Activated CD4-positive, alpha-beta memory T cell treated with anti-CD3 and anti-CD28 coated beads, Interleukin-2, amount 10 ng/mL, durations not matched to agents 7 days and 5 days (primary cell): ENCODE data around the gene ZNF592. TPM values are rescaled to one million over a fixed set of nuclear protein-coding genes. Genes with fewer than 3 reads are reported as not detected.

Experiments
- CTCF ChIA-PET: fragments of 350-600 bp; sonication (Branson Sonifier 250); formaldehyde crosslinking; loops from one replicate; lab custom pipeline; 2021; ENCODE audit warnings: antibody characterized with exemption, inconsistent platforms; lab: Charles Lee
- POLR2A ChIA-PET: fragments of 350-600 bp; sonication (Branson Sonifier 250); formaldehyde crosslinking; loops from one replicate; lab custom pipeline; 2021; ENCODE audit warnings: antibody characterized with exemption; lab: Charles Lee
- DNase-seq: peaks from one replicate; pipeline ENCODE4 v3.0.0-alpha.2; 2020
- H3K27ac Mint-ChIP-seq: one replicate; pipeline ENCODE4 v1.8.0; 2021; ENCODE audit warnings: mild to moderate bottlenecking, mixed read lengths
- H3K27me3 Mint-ChIP-seq: one replicate; pipeline ENCODE4 v1.8.0; 2021; ENCODE audit warnings: mixed read lengths
- H3K36me3 Mint-ChIP-seq: one replicate; pipeline ENCODE4 v1.8.0; 2021; ENCODE audit warnings: low read depth, mixed read lengths
- H3K4me1 Mint-ChIP-seq: one replicate; pipeline ENCODE4 v1.8.0; 2021; ENCODE audit warnings: mixed read lengths
- H3K4me3 Mint-ChIP-seq: one replicate; pipeline ENCODE4 v1.8.0; 2021; ENCODE audit warnings: mild to moderate bottlenecking, mixed read lengths
- H3K9me3 Mint-ChIP-seq: one replicate; pipeline ENCODE4 v1.8.0; 2021; ENCODE audit warnings: mixed read lengths
- total RNA-seq, 2 experiments: library from RNA; stranded (reverse); gene quantifications; one replicate each; pipeline ENCODE4 v1.2.3, GENCODE V29; 2021

Gene ZNF592, protein sequence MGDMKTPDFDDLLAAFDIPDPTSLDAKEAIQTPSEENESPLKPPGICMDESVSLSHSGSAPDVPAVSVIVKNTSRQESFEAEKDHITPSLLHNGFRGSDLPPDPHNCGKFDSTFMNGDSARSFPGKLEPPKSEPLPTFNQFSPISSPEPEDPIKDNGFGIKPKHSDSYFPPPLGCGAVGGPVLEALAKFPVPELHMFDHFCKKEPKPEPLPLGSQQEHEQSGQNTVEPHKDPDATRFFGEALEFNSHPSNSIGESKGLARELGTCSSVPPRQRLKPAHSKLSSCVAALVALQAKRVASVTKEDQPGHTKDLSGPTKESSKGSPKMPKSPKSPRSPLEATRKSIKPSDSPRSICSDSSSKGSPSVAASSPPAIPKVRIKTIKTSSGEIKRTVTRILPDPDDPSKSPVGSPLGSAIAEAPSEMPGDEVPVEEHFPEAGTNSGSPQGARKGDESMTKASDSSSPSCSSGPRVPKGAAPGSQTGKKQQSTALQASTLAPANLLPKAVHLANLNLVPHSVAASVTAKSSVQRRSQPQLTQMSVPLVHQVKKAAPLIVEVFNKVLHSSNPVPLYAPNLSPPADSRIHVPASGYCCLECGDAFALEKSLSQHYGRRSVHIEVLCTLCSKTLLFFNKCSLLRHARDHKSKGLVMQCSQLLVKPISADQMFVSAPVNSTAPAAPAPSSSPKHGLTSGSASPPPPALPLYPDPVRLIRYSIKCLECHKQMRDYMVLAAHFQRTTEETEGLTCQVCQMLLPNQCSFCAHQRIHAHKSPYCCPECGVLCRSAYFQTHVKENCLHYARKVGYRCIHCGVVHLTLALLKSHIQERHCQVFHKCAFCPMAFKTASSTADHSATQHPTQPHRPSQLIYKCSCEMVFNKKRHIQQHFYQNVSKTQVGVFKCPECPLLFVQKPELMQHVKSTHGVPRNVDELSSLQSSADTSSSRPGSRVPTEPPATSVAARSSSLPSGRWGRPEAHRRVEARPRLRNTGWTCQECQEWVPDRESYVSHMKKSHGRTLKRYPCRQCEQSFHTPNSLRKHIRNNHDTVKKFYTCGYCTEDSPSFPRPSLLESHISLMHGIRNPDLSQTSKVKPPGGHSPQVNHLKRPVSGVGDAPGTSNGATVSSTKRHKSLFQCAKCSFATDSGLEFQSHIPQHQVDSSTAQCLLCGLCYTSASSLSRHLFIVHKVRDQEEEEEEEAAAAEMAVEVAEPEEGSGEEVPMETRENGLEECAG (N-terminal part only)
- total RNA-seq = 10 to 100 TPM; 36.6 to 38.0 TPM

DNA sequence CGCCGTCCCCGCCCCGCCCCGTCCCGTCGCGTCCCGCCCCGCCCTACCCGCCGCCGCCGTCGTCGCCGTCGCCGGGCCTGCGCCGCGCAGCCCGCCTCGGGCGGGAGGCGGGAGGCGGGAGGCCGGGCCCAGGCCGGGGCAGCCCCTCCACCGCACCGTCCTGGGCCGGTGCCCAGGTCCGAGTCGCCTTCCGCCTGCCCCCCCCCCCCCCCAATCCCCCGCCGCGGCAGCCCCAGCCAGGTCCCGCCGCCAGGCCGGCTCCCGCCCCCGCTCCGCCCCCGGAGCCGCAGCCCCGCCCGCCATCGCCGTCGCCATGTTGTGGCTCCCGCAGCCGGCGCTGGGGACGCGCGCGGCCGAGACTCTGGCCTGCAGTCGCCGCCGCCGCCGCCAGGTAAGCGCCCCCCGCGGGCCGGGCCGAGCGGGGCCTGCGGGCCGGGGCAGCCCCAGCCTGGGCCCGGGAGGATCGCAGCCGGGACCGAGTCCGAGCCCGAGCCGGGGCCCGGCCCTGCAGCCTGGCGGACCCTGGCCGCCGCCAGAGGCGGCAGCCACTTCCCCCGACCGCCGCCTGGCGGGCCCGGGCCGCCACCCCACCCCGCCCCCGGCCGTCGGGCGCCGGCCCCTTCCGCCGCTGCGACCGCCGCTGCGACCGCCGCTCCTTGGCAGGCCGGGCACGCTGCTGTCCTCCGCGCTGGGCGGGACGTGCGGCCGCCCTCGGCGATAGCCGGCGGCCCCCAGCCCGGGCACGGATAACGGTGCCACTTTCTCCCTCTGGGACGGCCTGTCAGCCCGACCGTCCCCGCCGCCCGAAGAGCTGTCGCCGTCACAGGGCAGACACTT lies at the start of gene ZNF592:
Gene ZNF592, plus strand, starts transcription at position 319 of the 837 bp plus-strand sequence. CDS start 34,084 bp downstream, outside the sequence.
- H3K36me3 Mint-ChIP-seq = peaks cover 40% of the 10 kb centered on the region
- peak; percentile 83 for DNase-seq
- H3K4me3 Mint-ChIP-seq = peak within 1 kb of the TSS; percentile 99
- H3K27ac Mint-ChIP-seq = peak within 1 kb of the TSS; percentile 99
- ChIA-PET POLR2A (interaction anchor here (0.8 to 6.1 kb wide), 23 partner anchors 12 to 117 kb away, joined by 3 to 93 read pairs (median 8); partner anchors contain the start of genes NMB, SEC11A and WDR73), CTCF (interaction anchor here (0.7 to 2.7 kb wide), 13 partner anchors 11 to 160 kb away, joined by 3 to 24 read pairs (median 4); partner anchors contain the start of genes SEC11A and WDR73)
- H3K4me1 Mint-ChIP-seq = peaks cover 63% of the 10 kb centered on the region
- no peaks in the 10 kb centered on the region for H3K27me3 Mint-ChIP-seq
- no peaks in the 10 kb centered on the region for H3K9me3 Mint-ChIP-seq

DNA sequence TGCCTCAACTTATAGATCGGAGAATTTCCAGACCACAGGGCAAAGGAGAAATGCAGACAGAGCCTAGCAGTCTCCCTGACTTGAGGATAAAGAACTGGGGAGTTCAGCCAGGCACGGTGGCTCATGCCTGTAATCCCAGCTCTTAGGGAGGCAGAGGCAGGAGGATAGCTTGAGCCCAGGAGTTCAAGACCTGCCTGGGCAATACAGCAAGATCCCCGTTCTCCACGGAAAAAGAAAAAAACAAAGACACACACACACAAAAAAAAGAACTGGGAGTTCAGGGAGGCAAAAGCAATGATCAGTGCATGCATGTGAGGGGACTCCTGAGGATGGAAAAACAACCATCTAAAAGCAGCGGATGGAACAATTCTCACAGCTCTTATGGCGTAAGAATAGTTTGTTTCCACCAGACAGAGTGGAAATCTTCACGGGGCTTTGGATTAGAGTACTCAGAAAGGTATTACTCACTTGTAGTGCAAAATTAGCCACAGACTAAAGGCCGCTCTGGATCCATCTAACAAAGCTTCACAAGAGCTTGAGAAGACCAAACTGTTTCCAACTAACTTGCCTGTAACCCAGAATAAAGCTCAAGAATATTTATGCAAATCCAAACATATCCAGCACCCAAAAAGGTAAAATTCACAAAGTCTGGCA lies 48.7 kb upstream of the ZNF592 start:
- Mint-ChIP-seq H3K4me3 (no peak overlapping the region), H3K9me3 (no peaks in the 10 kb centered on the region), H3K4me1 (peaks cover 52% of the 10 kb centered on the region), H3K27me3 (no peaks in the 10 kb centered on the region), H3K36me3 (peaks cover 39% of the 10 kb centered on the region), H3K27ac (peak overlapping the region; percentile 49)
- no peak for DNase-seq
- POLR2A ChIA-PET = interaction anchor here (0.8 to 1.4 kb wide), 3 partner anchors 14 to 35 kb away, joined by 3 to 4 read pairs (median 4); partner anchors contain the start of gene SEC11A
- CTCF ChIA-PET = interaction anchor here (0.6 to 1.0 kb wide), 3 partner anchors 13 to 14 kb away, joined by 3 to 5 read pairs (median 4); no protein-coding TSS in a partner anchor

DNA sequence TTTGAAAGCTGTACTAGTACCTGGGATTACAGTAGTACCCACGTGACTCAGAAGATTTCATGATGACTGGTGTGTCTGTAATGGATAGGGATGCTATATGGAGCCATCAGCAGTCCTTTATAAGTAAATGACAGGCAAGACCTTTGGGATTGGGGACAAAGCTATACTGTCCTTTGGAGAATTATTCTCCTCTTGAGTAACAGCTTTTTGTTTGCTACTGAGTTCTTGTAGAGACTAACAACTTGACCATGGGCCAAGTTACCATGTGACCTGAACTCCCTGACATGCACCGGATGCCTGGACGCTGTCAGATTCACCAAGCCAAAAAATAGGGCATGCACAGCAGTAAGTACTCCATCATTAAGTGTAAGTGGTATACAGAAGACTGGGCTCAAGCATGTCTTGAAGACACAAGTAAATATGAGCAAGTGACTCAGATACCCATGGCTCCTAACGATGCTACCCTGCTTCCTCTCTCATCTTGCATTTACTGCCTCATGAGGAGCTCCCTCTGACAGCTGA lies 45.4 kb upstream of the ZNF592 start:
- Mint-ChIP-seq H3K4me1 (peaks cover 43% of the 10 kb centered on the region), H3K27ac (peak overlapping the region; percentile 3), H3K27me3 (no peaks in the 10 kb centered on the region), H3K4me3 (no peak overlapping the region), H3K36me3 (peaks cover 51% of the 10 kb centered on the region), H3K9me3 (no peaks in the 10 kb centered on the region)
- ChIA-PET POLR2A (interaction anchor here (0.9 to 1.4 kb wide), 2 partner anchors 44 to 46 kb away, joined by 3 to 4 read pairs; no protein-coding TSS in a partner anchor), CTCF (interaction anchor here (0.8 to 1.3 kb wide), 3 partner anchors 9 to 46 kb away, joined by 3 to 5 read pairs (median 3); no protein-coding TSS in a partner anchor)
- DNase-seq = no peak

DNA sequence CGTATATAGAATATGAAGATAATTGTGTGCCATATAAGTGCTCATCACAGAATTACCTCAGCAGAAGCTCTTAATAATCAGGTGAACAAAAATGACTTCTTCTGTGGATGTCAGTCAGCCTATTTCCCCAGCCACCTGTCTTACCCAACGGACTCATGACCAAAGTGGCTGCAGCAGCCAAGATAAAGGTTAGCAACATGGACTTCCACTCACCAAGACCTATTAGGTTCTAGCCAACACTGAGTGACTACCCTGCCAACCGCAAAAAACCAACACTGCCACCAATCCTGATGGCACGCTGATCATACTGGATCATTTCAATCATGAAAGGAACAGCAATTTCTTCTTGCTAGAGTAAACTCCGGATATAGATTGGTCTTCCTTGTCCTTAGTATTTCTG lies 44.6 kb upstream of the ZNF592 start:
- DNase-seq = no peak
- peaks cover 40% of the 10 kb centered on the region for H3K4me1 Mint-ChIP-seq
- H3K36me3 Mint-ChIP-seq = peaks cover 56% of the 10 kb centered on the region
- POLR2A ChIA-PET = interaction anchor here (0.9 to 1.4 kb wide), 3 partner anchors 12 to 45 kb away, joined by 3 to 4 read pairs (median 3); partner anchors contain the start of gene SEC11A
- no peaks in the 10 kb centered on the region for H3K9me3 Mint-ChIP-seq
- no peak overlapping the region for H3K4me3 Mint-ChIP-seq
- no peak overlapping the region for H3K27ac Mint-ChIP-seq
- CTCF ChIA-PET = interaction anchor here (1.1 to 1.3 kb wide), 2 partner anchors 32 to 46 kb away, joined by 3 to 5 read pairs; no protein-coding TSS in a partner anchor
- no peaks in the 10 kb centered on the region for H3K27me3 Mint-ChIP-seq

DNA sequence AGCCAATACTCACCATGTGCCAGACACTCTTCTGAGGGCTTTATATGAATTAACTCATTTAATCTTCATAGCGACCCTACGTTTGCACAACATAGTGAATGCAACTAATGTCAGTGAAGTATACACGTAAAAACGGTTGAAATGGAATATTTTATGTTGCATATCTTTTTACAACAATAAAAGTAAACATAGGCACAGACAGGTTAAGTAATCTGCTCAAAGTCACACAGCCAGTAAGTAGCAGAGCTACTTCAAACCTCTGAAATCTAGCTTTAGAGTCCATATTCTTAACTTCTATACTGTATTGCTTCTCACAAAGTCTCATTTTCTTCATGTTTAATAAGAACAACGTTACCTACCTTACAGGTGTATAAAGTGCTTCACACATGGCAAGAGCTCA lies 34.0 kb upstream of the ZNF592 start:
- Mint-ChIP-seq H3K27ac (peak overlapping the region; percentile 26), H3K4me3 (peak overlapping the region; percentile 94), H3K4me1 (peaks cover 45% of the 10 kb centered on the region), H3K27me3 (no peaks in the 10 kb centered on the region), H3K36me3 (peaks cover 28% of the 10 kb centered on the region), H3K9me3 (no peaks in the 10 kb centered on the region)
- POLR2A ChIA-PET = interaction anchor here (1.1 to 6.2 kb wide), 11 partner anchors 11 to 82 kb away, joined by 3 to 233 read pairs (median 17); partner anchors contain the start of genes WDR73 and ZNF592
- no peak for DNase-seq
- CTCF ChIA-PET = interaction anchor here (0.8 to 6.9 kb wide), 7 partner anchors 12 to 57 kb away, joined by 3 to 68 read pairs (median 24); partner anchors contain the start of genes NMB and ZNF592

DNA sequence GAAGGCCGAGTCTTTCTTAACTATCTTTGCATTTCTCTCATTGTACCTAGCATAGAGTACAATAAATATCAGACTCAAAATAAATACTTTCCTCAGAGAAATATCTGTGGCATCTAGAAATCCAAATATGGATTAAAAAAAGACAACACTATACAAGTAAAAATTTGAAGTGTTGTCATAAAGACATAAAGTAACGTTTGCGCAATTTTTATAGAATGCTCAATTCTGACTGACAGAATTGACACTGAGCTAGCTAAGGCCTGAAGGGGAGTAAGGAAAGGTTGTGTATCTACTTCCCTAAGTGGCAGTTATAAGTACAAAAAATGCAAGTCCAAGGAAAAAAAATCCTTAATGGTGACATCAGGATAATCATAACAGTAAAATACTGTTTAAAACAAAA lies 33.6 kb upstream of the ZNF592 start:
- H3K4me3 Mint-ChIP-seq = peak overlapping the region; percentile 94
- peaks cover 28% of the 10 kb centered on the region for H3K36me3 Mint-ChIP-seq
- H3K27me3 Mint-ChIP-seq = no peaks in the 10 kb centered on the region
- no peaks in the 10 kb centered on the region for H3K9me3 Mint-ChIP-seq
- peaks cover 45% of the 10 kb centered on the region for H3K4me1 Mint-ChIP-seq
- ChIA-PET POLR2A (interaction anchor here (1.1 to 6.2 kb wide), 17 partner anchors 8 to 83 kb away, joined by 3 to 233 read pairs (median 9); partner anchors contain the start of genes NMB, WDR73 and ZNF592), CTCF (interaction anchor here (0.8 to 6.9 kb wide), 7 partner anchors 11 to 143 kb away, joined by 3 to 68 read pairs (median 24); partner anchors contain the start of genes NMB and ZNF592)
- peak overlapping the region; percentile 96 for H3K27ac Mint-ChIP-seq
- no peak for DNase-seq

DNA sequence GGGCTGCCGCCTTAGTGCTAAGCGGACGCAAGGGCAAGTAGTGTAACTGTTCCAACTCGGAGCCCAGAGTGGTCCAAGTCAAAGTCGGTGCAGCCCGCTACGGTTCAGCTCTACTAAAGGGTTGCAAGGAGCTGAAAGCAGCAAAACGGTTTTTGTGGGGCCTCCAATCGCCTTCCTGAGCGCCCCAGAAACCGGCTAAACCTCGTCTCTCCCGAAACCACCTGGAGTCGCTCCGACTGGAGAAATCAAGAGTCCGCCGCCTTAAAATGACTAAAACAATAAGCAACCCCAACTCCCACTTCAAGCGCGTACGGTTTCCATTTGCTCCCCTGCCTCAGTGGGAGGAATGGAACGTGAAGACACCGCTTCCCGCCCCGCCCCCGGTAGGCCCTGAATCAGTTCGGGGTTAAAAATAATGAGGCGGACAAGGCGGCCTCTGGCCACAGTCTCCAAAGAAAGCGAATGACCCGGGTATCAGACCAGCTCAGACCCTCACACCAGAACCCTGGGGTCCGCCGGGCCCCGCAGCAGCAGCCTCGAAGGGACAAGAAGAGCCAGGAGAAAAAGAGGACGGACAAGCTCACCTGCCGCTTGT lies 32.9 kb upstream of the ZNF592 start:
- POLR2A ChIA-PET = interaction anchor here (1.0 to 6.2 kb wide), 24 partner anchors 9 to 117 kb away, joined by 3 to 233 read pairs (median 8); partner anchors contain the start of genes NMB, WDR73 and ZNF592
- CTCF ChIA-PET = interaction anchor here (0.8 to 6.9 kb wide), 8 partner anchors 11 to 143 kb away, joined by 3 to 68 read pairs (median 18); partner anchors contain the start of genes NMB and ZNF592
- Mint-ChIP-seq H3K4me1 (peaks cover 47% of the 10 kb centered on the region), H3K4me3 (peak overlapping the region; percentile 94), H3K27me3 (no peaks in the 10 kb centered on the region), H3K27ac (peak overlapping the region; percentile 96), H3K36me3 (peaks cover 25% of the 10 kb centered on the region), H3K9me3 (no peaks in the 10 kb centered on the region)
- DNase-seq = peak; percentile 49

DNA sequence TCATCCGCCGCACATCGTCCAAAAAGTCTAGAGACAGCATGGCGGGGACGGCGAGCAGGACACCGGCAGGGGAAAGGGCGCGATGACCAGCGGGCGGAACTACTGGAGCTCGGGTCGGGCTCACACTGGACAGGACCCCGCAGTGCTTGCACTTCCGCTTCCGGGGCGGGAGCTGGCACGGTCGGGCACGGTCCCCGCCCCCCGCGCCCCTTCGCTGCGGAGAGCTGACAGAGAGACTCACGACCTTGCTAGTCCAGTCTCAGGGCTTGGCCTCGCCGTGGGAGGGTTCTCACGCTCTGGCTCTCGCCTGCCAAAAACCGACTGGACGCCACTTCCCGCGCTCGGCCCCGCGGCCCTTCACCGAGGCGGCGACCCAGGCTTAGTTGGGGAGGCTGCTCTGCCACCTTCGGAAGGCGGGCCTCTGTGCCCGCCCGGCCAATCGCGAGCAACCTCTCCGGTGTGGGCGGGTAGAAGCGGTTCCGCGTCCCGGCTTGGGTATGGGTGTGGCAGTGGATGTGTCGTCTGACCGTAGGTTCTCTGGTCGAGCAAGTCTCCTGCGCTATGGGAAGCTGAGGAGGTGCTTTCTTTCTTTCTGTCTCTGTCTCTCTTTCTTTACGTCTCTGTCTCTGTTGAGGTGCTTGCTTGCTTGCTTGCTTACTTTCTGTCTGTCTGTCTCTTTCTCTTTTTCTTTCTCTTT lies 32.2 kb upstream of the ZNF592 start, which contains the start of gene SEC11A:
Gene SEC11A, minus strand, starts transcription at position 104 of the 697 bp plus-strand sequence. Its CDS starts 64 bp downstream, at position 40.
- ChIA-PET POLR2A (interaction anchor here (0.7 to 6.2 kb wide), 27 partner anchors 10 to 265 kb away, joined by 3 to 233 read pairs (median 7); partner anchors contain the start of genes NMB, WDR73 and ZNF592), CTCF (interaction anchor here (0.8 to 6.9 kb wide), 9 partner anchors 10 to 144 kb away, joined by 3 to 68 read pairs (median 16); partner anchors contain the start of genes NMB and ZNF592)
- peak; percentile 94 for DNase-seq
- H3K4me3 Mint-ChIP-seq = peak within 1 kb of the TSS; percentile 94
- peaks cover 25% of the 10 kb centered on the region for H3K36me3 Mint-ChIP-seq
- H3K27me3 Mint-ChIP-seq = no peaks in the 10 kb centered on the region
- H3K9me3 Mint-ChIP-seq = no peaks in the 10 kb centered on the region
- H3K27ac Mint-ChIP-seq = peak within 1 kb of the TSS; percentile 96
- H3K4me1 Mint-ChIP-seq = peaks cover 51% of the 10 kb centered on the region

DNA sequence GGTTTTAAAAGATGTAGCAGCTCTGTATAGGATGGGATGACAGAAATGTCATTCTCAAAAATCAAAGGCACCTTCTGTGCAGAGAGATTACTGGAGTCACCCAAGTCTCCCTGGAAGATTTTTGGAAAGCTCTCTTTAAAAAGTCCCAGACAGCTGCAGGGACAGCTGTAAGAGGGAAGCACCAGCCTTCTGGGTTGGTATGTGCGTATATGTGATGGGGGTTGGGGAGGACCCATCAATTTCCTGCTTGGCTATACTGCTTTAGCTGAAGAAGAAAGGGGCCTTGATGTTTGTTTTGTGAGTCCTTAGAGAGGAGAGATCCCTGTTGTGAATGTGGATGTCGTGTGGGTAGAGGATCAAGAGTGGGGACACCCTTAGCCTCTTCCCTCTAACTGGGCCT lies 27.0 kb upstream of the ZNF592 start:
- H3K4me3 Mint-ChIP-seq = no peak overlapping the region
- H3K4me1 Mint-ChIP-seq = peaks cover 51% of the 10 kb centered on the region
- H3K27ac Mint-ChIP-seq = peak overlapping the region; percentile 70
- H3K36me3 Mint-ChIP-seq = no peaks in the 10 kb centered on the region
- H3K9me3 Mint-ChIP-seq = no peaks in the 10 kb centered on the region
- ChIA-PET CTCF (interaction anchor here (0.6 to 1.3 kb wide), 3 partner anchors 14 to 108 kb away, joined by 3 to 5 read pairs (median 5); partner anchors contain the start of gene WDR73), POLR2A (interaction anchor here (1.2 to 8.5 kb wide), 6 partner anchors 9 to 67 kb away, joined by 3 to 152 read pairs (median 8); partner anchors contain the start of genes WDR73 and ZNF592)
- no peak for DNase-seq
- no peaks in the 10 kb centered on the region for H3K27me3 Mint-ChIP-seq
